Esophagus squamous epithelium (tissue), 5 donors: ENCODE measurements around the gene APP. TPM values are rescaled to one million over a fixed set of nuclear protein-coding genes. Genes with fewer than 3 reads are reported as not detected.

Source experiments
- DNase-seq: peaks from one replicate; lab custom pipeline; 2025; lab: John Stamatoyannopoulos, UW
- H3K27ac ChIP-seq, 4 donors: fragments of 200-600 bp; sonication (generic); one replicate each; pipeline ENCODE4 v1.5.1; 2016 to 2019; ENCODE audit warnings: mild to moderate bottlenecking in 1 of 4
- H3K27me3 ChIP-seq, 4 donors: fragments of 200-600 bp; sonication (generic); 1 replicate in 3 of 4; 2 replicates in 1 of 4; pipeline versions ENCODE4 v1.5.1 to v1.6.0; 2017 to 2021; ENCODE audit warnings: antibody characterized with exemption in 1 of 4
- H3K36me3 ChIP-seq, 3 donors: fragments of 200-600 bp; sonication (generic); one replicate each; pipeline ENCODE4 v1.5.1; 2016 to 2019
- H3K4me1 ChIP-seq, 3 donors: fragments of 200-600 bp; sonication (generic); one replicate each; pipeline ENCODE4 v1.5.1; 2017 to 2019
- H3K4me3 ChIP-seq, 4 donors: fragments of 200-600 bp; sonication (generic); 1 replicate in 3 of 4; 2 replicates in 1 of 4; pipeline ENCODE4 v1.5.1; 2016 to 2019; ENCODE audit warnings: mild to moderate bottlenecking in 2 of 4, moderate library complexity in 1 of 4
- H3K9me3 ChIP-seq, 3 donors: fragments of 200-600 bp; sonication (generic); one replicate each; pipeline ENCODE4 v1.5.1; 2016 to 2019
- POLR2A ChIP-seq, 4 donors: fragments of 450-650 bp; IDR thresholded peaks; one replicate each; pipeline ENCODE4 v1.6.1; 2017; ENCODE audit warnings: antibody characterized with exemption in 4 of 4, mild to moderate bottlenecking in 4 of 4, moderate library complexity in 3 of 4
- WGBS, 2 donors: methylation state at CpG; one replicate each; pipeline ENCODE4 v1.1.5; 2018; 5-methylcytosine and 5-hydroxymethylcytosine counted together
- intact Hi-C: fragments of 100-400 bp; cut with DNase I; formaldehyde crosslinking; loops from one replicate; pipeline ENCODE4 v1.15.0; 2022
- total RNA-seq, 4 donors: library from RNA; depleted of rRNA; stranded (reverse); fragments of >200 nt; gene quantifications; one replicate each; pipeline ENCODE4 v1.1.0, GENCODE V29; 2016
- TF ChIP-seq, protein P1 (sequence below), 6 experiments: fragments of 450-650 bp in 4 of 6; fragments of 200-600 bp in 2 of 6; sonication (generic) in 2 of 6; IDR thresholded peaks; one replicate each; pipeline ENCODE4 v1.5.1; 2016 to 2019; ENCODE audit warnings: antibody characterized with exemption in 6 of 6, mild to moderate bottlenecking in 4 of 6, moderate library complexity in 4 of 6
- donor health status: DM: yes; HTN: yes; CAD: no.

Gene APP
- total RNA-seq, 4 donors from 2014 or later = 58.2 to 277 (median 183) TPM

DNA sequence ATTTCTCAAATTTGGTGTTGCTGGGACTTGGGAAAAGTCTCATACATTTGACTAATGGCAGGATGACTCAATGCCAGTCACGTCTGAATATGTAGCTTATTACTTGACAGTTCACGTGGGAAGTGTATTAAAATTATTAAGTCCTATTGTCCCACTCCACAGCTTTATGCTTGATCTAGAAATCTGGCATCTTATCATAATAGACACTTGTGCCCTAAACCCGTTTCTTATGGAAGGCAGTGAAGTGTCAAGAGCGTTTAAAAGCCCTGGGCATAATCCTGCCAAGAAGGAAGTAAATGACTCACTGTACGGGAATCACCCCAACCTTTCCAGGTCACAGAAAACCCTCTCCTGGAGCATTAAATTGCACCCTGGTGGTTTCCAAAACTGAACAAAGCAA is 207.4 kb downstream of the APP start:
- Histone ChIP-seq H3K9me3 (no peaks in the 10 kb centered on the region), H3K4me1 (peaks cover 0 to 68% (median 26%) of the 10 kb centered on the region in 3 donors), H3K4me3 (no peak overlapping the region), H3K27me3 (no peaks in the 10 kb centered on the region), H3K36me3 (peaks cover 0 to 16% (median 0%) of the 10 kb centered on the region in 3 donors), H3K27ac (peak overlapping the region; percentile 33 to 79 (median 62))
- TF ChIP-seq POLR2A (IDR thresholded peaks at IDR 0.05) = no peak
- TF ChIP-seq, protein P1, sequence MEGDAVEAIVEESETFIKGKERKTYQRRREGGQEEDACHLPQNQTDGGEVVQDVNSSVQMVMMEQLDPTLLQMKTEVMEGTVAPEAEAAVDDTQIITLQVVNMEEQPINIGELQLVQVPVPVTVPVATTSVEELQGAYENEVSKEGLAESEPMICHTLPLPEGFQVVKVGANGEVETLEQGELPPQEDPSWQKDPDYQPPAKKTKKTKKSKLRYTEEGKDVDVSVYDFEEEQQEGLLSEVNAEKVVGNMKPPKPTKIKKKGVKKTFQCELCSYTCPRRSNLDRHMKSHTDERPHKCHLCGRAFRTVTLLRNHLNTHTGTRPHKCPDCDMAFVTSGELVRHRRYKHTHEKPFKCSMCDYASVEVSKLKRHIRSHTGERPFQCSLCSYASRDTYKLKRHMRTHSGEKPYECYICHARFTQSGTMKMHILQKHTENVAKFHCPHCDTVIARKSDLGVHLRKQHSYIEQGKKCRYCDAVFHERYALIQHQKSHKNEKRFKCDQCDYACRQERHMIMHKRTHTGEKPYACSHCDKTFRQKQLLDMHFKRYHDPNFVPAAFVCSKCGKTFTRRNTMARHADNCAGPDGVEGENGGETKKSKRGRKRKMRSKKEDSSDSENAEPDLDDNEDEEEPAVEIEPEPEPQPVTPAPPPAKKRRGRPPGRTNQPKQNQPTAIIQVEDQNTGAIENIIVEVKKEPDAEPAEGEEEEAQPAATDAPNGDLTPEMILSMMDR (IDR thresholded peaks at IDR 0.05) = peak in 1 of 6 experiments; percentile 21
- no peak for DNase-seq
- intact Hi-C loops = no loop called here
- WGBS, 2 donors = 22 to 44% methylated on average over 5 of the region's 5 CpGs

DNA sequence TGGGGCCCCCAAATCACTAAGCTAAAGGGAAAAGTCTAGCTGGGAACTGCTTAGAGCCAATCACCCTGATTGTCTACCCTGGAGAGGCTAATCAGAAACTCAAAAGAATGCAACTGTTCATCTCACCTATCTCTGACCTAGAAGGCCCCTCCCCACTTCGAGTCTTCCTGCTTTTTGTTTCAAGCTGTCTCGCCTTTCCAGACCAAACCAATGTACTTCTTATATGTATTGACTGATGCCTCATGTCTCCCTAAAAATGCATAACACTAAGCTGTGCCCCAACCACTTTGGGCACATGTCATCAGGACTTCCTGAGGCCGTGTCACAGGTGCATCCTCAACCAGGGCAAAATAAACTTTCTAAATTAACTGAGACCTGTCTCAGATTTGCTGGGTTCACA is 209.5 kb downstream of the APP start:
- peaks cover 0 to 16% (median 0%) of the 10 kb centered on the region in 3 donors for H3K36me3 ChIP-seq
- H3K27me3 ChIP-seq = no peaks in the 10 kb centered on the region
- H3K27ac ChIP-seq = no peak overlapping the region
- WGBS, 2 donors = 67 to 73% methylated on average over 3 of the region's 3 CpGs
- H3K4me3 ChIP-seq = no peak overlapping the region
- DNase-seq = no peak
- intact Hi-C loops = no loop called here
- TF ChIP-seq POLR2A (IDR thresholded peaks at IDR 0.05) = no peak
- TF ChIP-seq, protein P1 (IDR thresholded peaks at IDR 0.05) = no peak
- no peaks in the 10 kb centered on the region for H3K9me3 ChIP-seq
- H3K4me1 ChIP-seq = peaks cover 0 to 48% (median 13%) of the 10 kb centered on the region in 3 donors

DNA sequence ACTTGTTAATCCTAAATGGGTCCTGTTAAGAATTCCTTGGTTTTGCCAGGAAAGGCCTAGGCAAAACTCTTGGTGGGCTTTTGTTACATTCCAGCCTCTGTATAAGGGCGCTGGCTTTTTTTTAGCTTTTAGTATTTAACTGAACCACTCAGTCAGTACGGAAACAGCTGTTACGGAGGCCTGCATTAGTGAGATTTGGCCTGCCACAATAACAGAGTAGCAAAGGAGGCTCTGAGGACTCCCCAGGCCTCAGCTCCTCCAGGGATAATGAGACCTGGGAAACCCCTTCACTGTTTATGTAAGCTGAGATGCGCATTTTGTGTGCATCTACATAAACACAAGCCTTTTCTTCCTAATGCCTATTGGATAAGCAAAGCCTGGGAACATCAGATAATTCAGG is 210.2 kb downstream of the APP start:
- Histone ChIP-seq H3K36me3 (peaks cover 0 to 22% (median 0%) of the 10 kb centered on the region in 3 donors), H3K4me3 (no peak overlapping the region), H3K9me3 (no peaks in the 10 kb centered on the region), H3K27me3 (no peaks in the 10 kb centered on the region), H3K27ac (no peak overlapping the region), H3K4me1 (peaks cover 0 to 43% (median 13%) of the 10 kb centered on the region in 3 donors)
- intact Hi-C loops = no loop called here
- no peak for TF ChIP-seq POLR2A (IDR thresholded peaks at IDR 0.05)
- TF ChIP-seq, protein P1 (IDR thresholded peaks at IDR 0.05) = no peak
- DNase-seq = no peak
- WGBS, 2 donors = 67 to 85% methylated on average over 1 to 4 of the region's 4 CpGs

DNA sequence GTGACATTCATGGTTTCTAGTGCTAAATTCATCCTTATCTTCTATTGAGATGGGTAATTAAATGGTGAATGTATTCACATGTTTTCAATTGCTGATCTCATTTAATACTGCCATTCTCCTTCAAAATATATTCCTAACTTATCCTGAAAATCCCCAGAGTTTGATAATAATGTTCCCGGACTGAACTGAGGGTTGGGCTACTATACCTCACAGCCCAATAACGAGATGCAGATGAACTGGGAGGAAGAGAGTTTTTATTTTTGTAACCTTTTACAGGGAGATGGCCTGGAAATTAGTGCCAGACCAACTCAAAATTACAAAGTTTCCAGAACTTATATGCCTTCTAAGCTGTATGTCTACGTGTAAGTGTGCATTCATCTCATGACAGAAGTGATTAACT is 210.8 kb downstream of the APP start:
- Histone ChIP-seq H3K36me3 (peaks cover 0 to 27% (median 0%) of the 10 kb centered on the region in 3 donors), H3K27me3 (no peaks in the 10 kb centered on the region), H3K4me3 (no peak overlapping the region), H3K4me1 (peaks cover 0 to 37% (median 13%) of the 10 kb centered on the region in 3 donors), H3K9me3 (no peaks in the 10 kb centered on the region), H3K27ac (no peak overlapping the region)
- intact Hi-C loops = no loop called here
- TF ChIP-seq, protein P1 (IDR thresholded peaks at IDR 0.05) = no peak
- TF ChIP-seq POLR2A (IDR thresholded peaks at IDR 0.05) = no peak
- DNase-seq = no peak
- WGBS, 2 donors = 72 to 89% methylated on average over 3 of the region's 3 CpGs

DNA sequence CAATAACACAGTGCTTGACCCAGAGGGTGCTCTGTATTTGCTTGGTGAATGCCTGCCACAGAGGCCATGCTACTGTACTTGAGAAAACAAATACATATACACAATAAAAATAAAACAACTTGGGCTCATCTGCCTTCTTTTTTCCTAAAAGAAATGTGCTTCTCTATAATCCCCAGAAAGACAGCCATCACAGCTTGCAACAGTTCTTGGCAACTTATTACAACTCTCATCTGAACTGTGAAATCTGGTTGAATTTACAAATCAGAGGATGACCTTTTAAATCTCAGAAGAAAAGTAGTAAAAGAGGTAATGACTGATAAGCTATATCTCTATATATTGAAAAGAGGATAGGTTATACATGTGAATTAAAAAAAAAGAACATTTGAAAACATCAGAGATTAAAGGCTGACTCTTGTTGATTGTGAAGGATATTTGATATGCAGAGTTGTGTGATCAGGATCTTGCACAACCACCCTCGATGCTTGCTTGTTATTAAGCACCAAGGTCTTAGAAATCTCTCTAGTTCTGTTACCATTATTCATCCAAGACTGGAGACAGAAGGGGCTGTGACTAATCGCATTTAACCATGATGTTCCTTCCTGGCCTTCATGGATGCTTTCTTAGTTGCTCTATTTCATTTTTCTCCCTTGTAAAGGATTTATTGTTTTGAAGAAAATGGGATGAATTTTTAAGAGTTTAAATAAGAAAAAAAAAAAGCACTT is 213.4 kb downstream of the APP start:
- no peak for TF ChIP-seq POLR2A (IDR thresholded peaks at IDR 0.05)
- TF ChIP-seq, protein P1 (IDR thresholded peaks at IDR 0.05) = no peak
- intact Hi-C loops = no loop called here
- Histone ChIP-seq H3K4me3 (no peak overlapping the region), H3K36me3 (peaks cover 0 to 51% (median 0%) of the 10 kb centered on the region in 3 donors), H3K27ac (peak overlapping the region in 1 of 4 donors; percentile 42), H3K9me3 (no peaks in the 10 kb centered on the region), H3K4me1 (peaks cover 0 to 18% (median 4%) of the 10 kb centered on the region in 3 donors), H3K27me3 (no peaks in the 10 kb centered on the region)
- DNase-seq = no peak
- WGBS, 2 donors = 40 to 41% methylated on average over 2 of the region's 2 CpGs
